Activated CD8-positive, alpha-beta memory T cell treated with anti-CD3 and anti-CD28 coated beads, Interleukin-2, amount 50 U/mL, for 24 hours (primary cell): ENCODE measurements around the gene ADCY2.

Source experiments
- DNase-seq: peaks from one replicate; pipeline ENCODE4 v3.0.0-alpha.2; 2020; ENCODE audit errors: extremely low read depth

The ADCY2 gene

DNA sequence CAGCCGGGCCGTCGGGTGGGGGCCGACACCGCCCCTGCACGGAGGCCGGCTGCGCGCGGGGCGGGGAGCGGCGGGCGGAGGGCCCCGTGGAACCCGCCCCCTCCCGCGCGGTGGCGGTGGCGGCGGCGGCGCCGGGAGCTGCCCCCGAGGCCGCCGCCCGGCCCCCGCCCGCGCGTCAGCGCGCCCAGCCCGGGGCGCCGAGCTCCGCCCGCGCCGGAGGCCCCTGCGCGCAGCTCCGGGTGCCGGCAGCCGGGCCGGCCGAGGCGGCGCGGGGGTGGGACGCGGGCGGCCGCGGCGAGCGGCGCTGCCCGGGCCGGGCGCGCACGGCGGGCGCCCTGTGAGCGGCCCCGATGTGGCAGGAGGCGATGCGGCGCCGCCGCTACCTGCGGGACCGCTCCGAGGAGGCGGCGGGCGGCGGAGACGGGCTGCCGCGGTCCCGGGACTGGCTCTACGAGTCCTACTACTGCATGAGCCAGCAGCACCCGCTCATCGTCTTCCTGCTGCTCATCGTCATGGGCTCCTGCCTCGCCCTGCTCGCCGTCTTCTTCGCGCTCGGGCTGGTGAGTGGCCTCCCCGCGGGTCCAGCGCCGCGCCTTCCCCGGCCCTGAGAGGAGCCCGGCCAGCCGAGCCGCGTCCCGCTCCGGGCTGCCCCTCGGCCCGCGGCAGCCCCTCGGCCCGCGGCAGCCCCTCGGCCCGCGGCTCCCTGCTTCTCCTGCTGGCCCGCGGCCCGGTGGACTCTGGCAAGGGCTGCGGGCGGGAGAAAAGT lies at the start of gene ADCY2:
TSS of gene ADCY2 (plus strand) at position 192 of the 766 bp plus-strand sequence. CDS start at position 351, 159 bp downstream.
- DNase-seq = no peak

DNA sequence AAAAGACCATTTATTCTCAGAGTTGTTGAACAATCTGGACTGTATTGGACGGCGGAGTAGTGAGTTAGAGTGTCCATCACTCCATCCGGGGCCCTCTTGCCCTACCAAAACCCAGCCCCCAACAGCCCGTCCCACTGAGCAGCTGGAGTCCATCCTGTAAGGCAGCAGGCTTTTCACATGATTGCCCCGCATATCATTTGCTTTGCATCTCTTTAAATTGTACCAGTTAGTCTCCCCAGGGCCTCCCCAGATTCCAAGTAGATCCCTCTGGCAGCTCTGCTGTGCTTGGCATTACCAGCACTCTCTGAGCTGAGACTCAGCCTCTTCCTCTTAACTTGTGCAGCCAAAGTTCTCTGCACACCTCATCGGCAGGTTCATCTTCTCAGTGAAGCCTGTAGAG lies 48.6 kb upstream of the ADCY2 start:
- no peak for DNase-seq

DNA sequence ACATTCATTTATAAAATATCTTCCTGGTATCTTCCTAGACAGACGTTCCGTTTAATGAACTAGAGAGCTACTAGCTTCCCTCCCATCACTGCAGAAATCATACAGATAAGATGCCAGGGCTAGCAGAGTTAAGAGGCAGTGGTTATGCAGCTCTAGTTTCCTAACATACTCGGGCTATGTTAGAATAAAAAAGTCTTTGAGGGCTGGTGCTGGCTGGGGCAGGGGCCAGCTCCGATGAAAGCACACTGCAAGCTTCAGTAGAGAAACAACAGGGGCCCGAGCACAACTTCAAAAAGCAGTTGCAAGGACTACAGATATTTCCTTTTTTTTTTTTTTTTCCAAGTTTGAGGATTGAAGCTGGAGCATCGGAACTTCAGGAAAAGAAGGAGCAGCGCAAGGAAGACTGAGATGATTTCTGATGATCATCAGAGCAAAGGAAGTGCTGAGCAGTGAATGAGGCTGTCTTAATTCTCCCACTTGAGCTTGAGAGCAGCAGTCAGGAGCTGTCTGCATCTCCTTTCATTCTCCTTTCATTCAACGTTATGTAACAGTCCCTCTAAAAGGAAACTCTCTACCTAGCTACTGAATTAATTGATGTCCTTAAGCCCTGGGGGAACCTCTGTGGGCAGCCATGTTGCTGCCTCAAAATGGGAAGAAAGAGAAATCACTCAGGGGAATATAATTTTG lies 47.6 kb upstream of the ADCY2 start:
- no peak for DNase-seq

DNA sequence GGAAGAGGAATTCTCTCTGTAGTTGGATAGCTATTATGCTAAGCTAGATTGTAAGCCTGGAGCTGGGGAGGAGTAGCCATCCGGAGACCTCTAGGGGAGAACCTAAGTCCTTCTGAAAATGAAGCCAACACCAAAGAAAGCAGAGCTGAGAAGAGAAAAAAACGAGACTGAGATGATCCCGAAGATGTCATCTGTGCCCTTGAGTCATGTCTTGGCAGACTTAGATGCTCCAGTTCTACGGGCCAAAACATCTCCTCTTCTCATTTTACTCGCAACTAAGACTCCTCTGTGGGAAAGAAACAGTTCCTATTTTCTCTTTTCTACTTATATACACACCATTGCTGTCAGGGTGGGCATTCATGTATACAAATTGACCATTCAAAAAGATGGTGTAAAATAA lies 34.3 kb upstream of the ADCY2 start:
- DNase-seq = no peak

- DNase-seq = no peak
Measured at GRCh38 chr5:7363067-7363677, 32.8 kb upstream of the ADCY2 start.

- DNase-seq = no peak
Measured at GRCh38 chr5:7364226-7364875, 31.6 kb upstream of the ADCY2 start.

GRCh38 chr5:7367780-7368179 lies 28.2 kb upstream of the ADCY2 start:
- no peak for DNase-seq

DNA sequence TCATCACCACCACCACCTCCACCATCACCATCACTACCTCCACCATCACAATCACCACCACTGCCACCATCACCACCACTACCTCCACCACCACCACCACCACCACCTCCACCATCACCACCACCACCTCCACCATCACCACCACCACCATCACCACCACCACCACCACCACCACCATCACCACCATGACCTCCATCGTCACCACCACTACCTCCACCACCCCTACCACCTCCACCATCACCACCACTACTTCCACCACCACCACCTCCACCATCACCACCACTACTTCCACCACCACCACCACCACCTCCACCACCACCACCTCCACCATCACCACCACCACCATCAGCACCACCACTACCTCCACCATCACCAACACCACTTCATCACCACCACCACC lies 23.5 kb upstream of the ADCY2 start:
- no peak for DNase-seq

GRCh38 chr5:7374186-7374585 lies 21.8 kb upstream of the ADCY2 start:
- DNase-seq = no peak

- DNase-seq = no peak
Measured at GRCh38 chr5:7375457-7375856, 20.5 kb upstream of the ADCY2 start.

DNA sequence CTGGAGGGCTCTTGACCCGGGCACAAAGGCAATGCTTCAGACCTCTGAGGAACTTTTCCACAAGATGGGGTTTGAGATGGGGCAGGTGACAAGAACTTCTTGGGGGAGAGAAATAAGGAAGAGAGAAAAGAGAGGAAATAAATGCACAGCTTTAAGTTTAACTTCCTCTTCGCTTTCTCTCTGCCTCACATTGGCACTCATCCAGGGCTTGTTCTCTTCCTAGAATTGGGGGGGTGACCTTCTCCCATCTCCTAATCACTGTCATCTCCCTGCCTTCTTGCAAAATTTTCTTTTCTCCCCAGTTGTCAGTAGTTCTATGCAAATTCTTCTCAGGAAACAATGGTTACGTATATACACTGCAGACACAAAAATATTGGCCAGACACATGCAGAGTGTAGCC lies 19.1 kb upstream of the ADCY2 start:
- DNase-seq = no peak

DNA sequence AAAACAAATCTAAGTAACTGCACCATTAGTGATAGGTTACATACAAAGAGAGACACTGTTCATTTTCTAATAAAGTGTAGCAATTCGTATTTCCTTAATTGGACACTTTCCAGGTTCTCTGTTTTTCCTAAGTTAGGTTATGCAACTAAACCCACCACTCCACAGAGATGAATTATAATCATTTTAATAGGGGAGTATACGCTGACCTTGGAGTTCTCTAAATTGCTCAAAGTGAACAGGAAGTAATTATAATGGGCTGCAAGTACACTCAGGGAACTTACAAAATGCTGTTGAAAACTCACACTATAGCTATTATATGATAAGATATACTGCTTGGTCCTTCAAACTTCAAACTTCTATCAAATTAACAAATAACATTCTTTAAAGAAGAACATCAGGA lies 18.2 kb upstream of the ADCY2 start:
- no peak for DNase-seq

GRCh38 chr5:7382588-7382987 lies 13.3 kb upstream of the ADCY2 start:
- DNase-seq = no peak

DNA sequence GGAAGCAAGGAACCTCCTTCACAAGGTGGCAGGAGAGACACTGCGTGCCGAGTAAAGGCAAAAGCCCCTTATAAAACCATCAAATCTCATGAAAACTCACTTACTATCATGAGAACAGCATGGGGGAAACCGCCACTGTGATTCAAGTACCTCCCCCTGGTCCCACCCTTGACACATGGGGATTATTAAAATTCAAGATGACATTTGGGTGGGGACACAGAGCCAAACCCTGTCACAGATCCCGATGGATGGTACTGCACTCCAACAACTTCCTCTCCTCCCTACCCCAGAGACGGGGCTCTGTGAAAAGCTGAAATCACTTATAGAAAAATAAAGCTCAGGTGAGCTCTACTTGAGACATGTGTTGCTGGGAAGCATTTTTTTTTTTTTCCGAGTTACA lies 10.3 kb upstream of the ADCY2 start:
- DNase-seq = no peak

DNA sequence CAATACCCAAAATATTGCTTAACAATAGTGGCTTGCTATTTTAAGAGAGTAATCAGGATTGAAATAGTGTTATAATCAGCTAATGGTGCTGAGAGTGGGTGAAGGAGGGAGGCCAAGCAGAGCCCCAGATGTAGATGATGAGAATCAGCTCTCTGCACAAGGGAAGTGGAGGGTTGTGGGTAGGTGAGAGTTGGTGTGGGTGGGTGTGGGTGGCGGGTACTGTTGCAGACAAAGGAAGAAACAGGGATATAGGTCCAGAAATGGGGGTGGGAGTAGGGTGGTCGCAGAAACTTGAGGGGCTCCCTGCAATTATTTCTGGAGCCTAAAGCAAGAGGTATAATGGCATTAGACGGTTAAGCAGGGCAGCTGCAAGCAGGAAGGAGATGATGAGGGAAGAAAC lies 7.4 kb upstream of the ADCY2 start:
- DNase-seq = no peak

DNA sequence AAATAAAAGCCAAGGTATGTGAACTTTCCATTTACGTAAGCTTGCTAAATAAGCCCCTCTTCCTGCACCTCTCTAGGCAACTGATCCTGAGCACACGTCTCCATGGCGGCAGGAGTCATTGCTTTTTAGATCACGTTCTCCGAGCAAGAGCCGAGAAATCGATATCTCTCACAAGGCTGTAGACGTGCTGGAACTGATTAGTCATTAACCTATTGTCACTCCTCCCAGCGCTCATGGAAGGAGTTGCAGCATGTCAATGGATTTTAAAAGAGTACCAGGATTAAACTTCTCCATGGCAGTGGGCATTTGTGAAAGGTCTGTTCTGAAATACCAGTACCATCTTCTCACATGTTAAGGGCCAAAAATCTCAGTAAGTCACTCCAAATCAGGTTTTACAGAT lies 4.7 kb upstream of the ADCY2 start:
- DNase-seq = no peak

GRCh38 chr5:7391814-7392692 lies 3.9 kb upstream of the ADCY2 start:
- DNase-seq = no peak

GRCh38 chr5:7392693-7393024 lies 3.3 kb upstream of the ADCY2 start:
- no peak for DNase-seq

DNA sequence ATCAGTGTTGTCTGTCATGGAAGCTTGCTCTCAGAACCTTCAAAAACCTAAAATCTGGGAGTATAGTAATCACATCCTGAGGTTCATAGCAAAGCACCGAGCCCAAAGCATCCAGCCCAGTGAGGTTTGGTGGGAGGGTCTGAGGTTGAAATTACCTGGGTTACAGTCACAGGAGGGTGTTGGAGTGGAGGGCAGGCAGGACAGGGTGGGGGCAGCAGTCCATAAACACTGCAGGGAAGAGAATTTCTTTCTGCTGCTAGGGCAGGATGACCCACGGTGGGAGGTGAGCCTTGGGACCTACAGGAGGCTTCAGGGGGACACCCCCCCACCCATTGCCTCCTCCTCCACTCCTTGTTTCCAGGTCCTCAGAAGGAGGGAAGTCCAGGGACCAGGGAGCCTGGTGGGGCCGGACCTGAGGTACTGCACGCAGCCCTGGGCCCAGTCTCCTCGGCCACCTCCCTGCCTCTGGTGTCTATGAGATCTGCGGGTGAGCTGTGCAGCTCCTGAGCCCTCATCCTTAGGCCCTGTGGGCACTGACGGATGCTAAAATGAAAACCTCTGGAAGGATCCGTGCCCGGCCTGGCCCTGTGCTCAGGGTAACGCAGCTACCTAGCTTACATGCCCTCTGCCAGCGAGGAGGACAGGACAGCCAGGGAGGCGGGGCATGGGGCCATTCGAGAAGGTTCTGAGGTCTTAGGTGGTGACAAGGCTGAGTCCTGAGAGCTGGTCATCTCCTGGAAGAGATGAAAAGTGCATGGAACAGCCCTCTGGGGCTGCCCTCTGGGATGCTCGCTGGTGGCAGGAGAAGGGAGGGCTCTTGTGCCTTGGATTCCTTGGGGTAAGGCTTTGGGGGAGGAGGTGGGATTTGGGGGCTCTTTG lies 1.8 kb upstream of the ADCY2 start:
- no peak for DNase-seq

GRCh38 chr5:7394889-7395431 lies 978 bp upstream of the ADCY2 start:
- no peak for DNase-seq
